Measurements from ENCODE around the gene CDH13. TPM values are rescaled to one million over a fixed set of nuclear protein-coding genes. Genes with fewer than 3 reads are reported as not detected.

Gene CDH13
- total RNA-seq, 1 experiment from 2014 or later = 0.56 TPM

DNA sequence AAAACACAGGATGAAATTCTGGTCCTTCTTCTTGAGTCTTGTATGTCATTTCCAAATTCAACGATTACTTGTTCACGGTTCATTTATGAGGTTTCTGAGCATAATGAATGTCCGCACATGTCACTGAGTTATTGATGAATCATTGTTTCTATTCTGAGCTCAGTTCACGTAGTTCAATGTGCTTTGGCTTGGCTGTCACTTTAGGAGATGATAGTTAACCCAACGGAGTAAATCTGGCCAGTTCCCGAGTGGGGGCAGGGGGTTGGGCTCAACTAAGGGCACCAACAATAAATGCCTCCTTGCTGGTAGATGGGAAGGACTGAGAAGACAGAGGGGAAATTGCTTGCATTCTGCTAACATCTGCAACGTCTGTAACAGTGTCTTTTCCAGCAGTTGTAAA lies 941.6 kb downstream of the CDH13 start:
- Histone ChIP-seq H3K79me2 (ENCODE audit: low read length) (no peaks in the 10 kb centered on the region), H3K4me1 (ENCODE audit: low read length) (no peaks in the 10 kb centered on the region), H4K20me1 (ENCODE audit: insufficient read depth, low read depth, low read length) (no peaks in the 10 kb centered on the region), H3K9me2 (replicated peaks; ENCODE audit: insufficient read depth, low read length) (no peaks in the 10 kb centered on the region), H3K36me3 (ENCODE audit: insufficient read depth, low read length) (no peaks in the 10 kb centered on the region), H2AFZ (ENCODE audit: low read length) (no peak overlapping the region), H3K27me3 (ENCODE audit: low read length) (no peaks in the 10 kb centered on the region), H3K4me3 (ENCODE audit: low read length) (no peak overlapping the region), H3K9ac (ENCODE audit: low read length) (no peak overlapping the region), H3K4me2 (ENCODE audit: low read depth, low read length, poor library complexity, severe bottlenecking) (no peak overlapping the region), H3K9me3 (ENCODE audit: low read length) (no peaks in the 10 kb centered on the region), H3K27ac (ENCODE audit: low read length) (no peak overlapping the region)
- no peak for DNase-seq

DNA sequence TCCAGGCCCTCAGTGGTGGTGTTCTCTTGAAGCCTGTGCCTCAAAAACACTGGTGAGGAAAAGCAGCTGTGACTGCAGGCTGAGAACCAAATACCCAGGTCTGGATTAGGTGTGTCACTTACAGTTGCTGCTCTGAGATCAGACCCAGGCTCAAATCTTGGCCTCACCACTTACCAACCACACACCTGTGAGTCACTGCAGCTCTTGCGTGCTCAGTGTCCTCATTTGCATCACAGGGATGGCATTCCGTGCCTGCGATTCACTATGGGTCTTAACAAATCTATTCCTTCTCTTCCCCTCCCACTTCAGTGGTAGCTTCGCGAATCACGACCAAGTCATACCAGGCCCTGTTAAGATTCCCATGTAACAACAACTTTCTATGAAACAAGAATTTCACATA lies 947.6 kb downstream of the CDH13 start:
- no peaks in the 10 kb centered on the region for H3K79me2 ChIP-seq (ENCODE audit: low read length)
- no peak for DNase-seq
- no peaks in the 10 kb centered on the region for H3K4me1 ChIP-seq (ENCODE audit: low read length)
- H3K9me2 ChIP-seq (replicated peaks; ENCODE audit: insufficient read depth, low read length) = no peaks in the 10 kb centered on the region
- H3K27ac ChIP-seq (ENCODE audit: low read length) = no peak overlapping the region
- no peak overlapping the region for H3K4me3 ChIP-seq (ENCODE audit: low read length)
- no peaks in the 10 kb centered on the region for H3K9me3 ChIP-seq (ENCODE audit: low read length)
- no peaks in the 10 kb centered on the region for H4K20me1 ChIP-seq (ENCODE audit: insufficient read depth, low read depth, low read length)
- H3K9ac ChIP-seq (ENCODE audit: low read length) = no peak overlapping the region
- no peak overlapping the region for H2AFZ ChIP-seq (ENCODE audit: low read length)
- no peaks in the 10 kb centered on the region for H3K27me3 ChIP-seq (ENCODE audit: low read length)
- no peaks in the 10 kb centered on the region for H3K36me3 ChIP-seq (ENCODE audit: insufficient read depth, low read length)
- no peak overlapping the region for H3K4me2 ChIP-seq (ENCODE audit: low read depth, low read length, poor library complexity, severe bottlenecking)

DNA sequence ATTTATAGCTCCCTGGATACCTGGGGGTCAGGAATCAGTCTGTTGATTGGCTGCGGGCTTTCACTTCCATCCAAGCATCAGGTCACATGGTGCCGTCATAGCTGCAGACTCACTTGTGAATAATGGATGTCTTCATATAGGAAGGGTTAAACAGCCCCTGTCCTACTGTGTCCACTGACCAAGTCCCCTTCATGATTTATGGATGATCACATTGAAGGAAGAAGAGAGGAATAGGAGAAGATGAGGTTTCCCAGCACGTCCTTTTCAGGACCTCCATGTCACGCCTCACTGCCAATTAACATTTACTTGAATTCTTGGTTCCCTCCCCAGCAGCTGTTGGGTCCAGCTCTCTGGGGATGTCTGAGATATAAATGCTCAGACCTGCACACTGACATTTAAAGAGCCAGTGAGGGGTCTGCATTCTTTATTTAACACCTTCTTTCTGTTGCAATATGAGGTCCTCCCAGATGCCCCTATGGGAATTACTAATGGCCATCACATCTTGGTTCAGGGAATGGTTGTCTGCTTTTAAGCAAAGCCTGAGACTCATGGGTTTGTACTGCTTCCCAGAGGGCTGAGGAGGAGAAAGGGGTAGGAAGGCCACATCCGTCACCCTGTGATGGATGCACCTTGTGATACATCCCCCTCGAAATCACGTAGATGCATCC lies 950.4 kb downstream of the CDH13 start:
- Histone ChIP-seq H3K4me3 (ENCODE audit: low read length) (no peak overlapping the region), H3K9me3 (ENCODE audit: low read length) (no peaks in the 10 kb centered on the region), H4K20me1 (ENCODE audit: insufficient read depth, low read depth, low read length) (no peaks in the 10 kb centered on the region), H3K79me2 (ENCODE audit: low read length) (no peaks in the 10 kb centered on the region), H3K4me1 (ENCODE audit: low read length) (no peaks in the 10 kb centered on the region), H3K36me3 (ENCODE audit: insufficient read depth, low read length) (no peaks in the 10 kb centered on the region), H3K27ac (ENCODE audit: low read length) (no peak overlapping the region), H3K27me3 (ENCODE audit: low read length) (no peaks in the 10 kb centered on the region), H3K9me2 (replicated peaks; ENCODE audit: insufficient read depth, low read length) (no peaks in the 10 kb centered on the region), H3K4me2 (ENCODE audit: low read depth, low read length, poor library complexity, severe bottlenecking) (no peak overlapping the region), H2AFZ (ENCODE audit: low read length) (no peak overlapping the region), H3K9ac (ENCODE audit: low read length) (no peak overlapping the region)
- no peak for DNase-seq

DNA sequence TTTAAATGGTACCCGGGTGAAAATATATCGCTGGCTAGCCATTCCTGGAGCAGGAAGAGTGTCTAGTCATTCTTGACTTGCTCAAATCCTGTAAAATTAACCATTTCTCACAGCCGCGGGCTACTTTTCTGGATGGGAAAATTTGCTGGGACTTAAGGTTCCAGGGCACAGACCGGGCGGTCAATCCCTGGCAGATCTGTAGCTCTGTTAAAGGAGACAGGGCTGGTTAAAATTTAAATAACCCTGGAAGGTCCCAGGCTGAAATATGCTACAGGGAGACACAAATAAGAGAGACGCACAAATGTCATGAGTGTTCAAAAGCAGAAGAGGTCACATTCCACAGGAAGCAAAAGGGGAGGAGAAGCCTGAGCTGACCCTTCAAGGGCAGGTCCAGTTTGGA lies 951.4 kb downstream of the CDH13 start:
- H3K9me2 ChIP-seq (replicated peaks; ENCODE audit: insufficient read depth, low read length) = no peaks in the 10 kb centered on the region
- no peaks in the 10 kb centered on the region for H3K79me2 ChIP-seq (ENCODE audit: low read length)
- no peaks in the 10 kb centered on the region for H3K36me3 ChIP-seq (ENCODE audit: insufficient read depth, low read length)
- H3K4me2 ChIP-seq (ENCODE audit: low read depth, low read length, poor library complexity, severe bottlenecking) = no peak overlapping the region
- H3K9me3 ChIP-seq (ENCODE audit: low read length) = no peaks in the 10 kb centered on the region
- H3K4me1 ChIP-seq (ENCODE audit: low read length) = no peaks in the 10 kb centered on the region
- no peak overlapping the region for H3K9ac ChIP-seq (ENCODE audit: low read length)
- no peak overlapping the region for H3K4me3 ChIP-seq (ENCODE audit: low read length)
- no peaks in the 10 kb centered on the region for H4K20me1 ChIP-seq (ENCODE audit: insufficient read depth, low read depth, low read length)
- H2AFZ ChIP-seq (ENCODE audit: low read length) = no peak overlapping the region
- no peak for DNase-seq
- no peaks in the 10 kb centered on the region for H3K27me3 ChIP-seq (ENCODE audit: low read length)
- H3K27ac ChIP-seq (ENCODE audit: low read length) = no peak overlapping the region

DNA sequence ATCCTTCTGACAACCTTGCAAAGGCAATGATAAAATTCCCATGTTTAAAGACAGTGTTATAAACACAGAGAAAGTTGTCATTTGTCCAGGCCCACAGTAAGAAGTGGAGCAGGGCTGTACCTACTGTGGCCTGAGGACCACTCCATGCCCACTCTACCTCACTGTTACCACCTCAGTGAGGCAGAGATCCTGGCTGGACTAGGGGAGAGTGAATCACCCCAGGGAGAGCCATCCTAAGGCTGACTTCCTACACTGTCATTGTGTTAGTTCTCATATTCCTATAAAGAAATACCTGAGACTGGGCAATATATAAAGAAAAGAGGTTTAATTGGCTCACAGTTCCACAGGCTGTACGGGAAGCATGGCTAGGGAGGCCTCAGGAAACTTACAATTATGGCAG lies 952.3 kb downstream of the CDH13 start:
- no peak overlapping the region for H3K9ac ChIP-seq (ENCODE audit: low read length)
- no peak overlapping the region for H3K4me2 ChIP-seq (ENCODE audit: low read depth, low read length, poor library complexity, severe bottlenecking)
- H3K27ac ChIP-seq (ENCODE audit: low read length) = no peak overlapping the region
- H3K4me1 ChIP-seq (ENCODE audit: low read length) = no peaks in the 10 kb centered on the region
- H3K9me3 ChIP-seq (ENCODE audit: low read length) = no peaks in the 10 kb centered on the region
- H3K27me3 ChIP-seq (ENCODE audit: low read length) = no peaks in the 10 kb centered on the region
- DNase-seq = no peak
- no peaks in the 10 kb centered on the region for H3K9me2 ChIP-seq (replicated peaks; ENCODE audit: insufficient read depth, low read length)
- H3K4me3 ChIP-seq (ENCODE audit: low read length) = no peak overlapping the region
- no peak overlapping the region for H2AFZ ChIP-seq (ENCODE audit: low read length)
- no peaks in the 10 kb centered on the region for H4K20me1 ChIP-seq (ENCODE audit: insufficient read depth, low read depth, low read length)
- no peaks in the 10 kb centered on the region for H3K79me2 ChIP-seq (ENCODE audit: low read length)
- H3K36me3 ChIP-seq (ENCODE audit: insufficient read depth, low read length) = no peaks in the 10 kb centered on the region

DNA sequence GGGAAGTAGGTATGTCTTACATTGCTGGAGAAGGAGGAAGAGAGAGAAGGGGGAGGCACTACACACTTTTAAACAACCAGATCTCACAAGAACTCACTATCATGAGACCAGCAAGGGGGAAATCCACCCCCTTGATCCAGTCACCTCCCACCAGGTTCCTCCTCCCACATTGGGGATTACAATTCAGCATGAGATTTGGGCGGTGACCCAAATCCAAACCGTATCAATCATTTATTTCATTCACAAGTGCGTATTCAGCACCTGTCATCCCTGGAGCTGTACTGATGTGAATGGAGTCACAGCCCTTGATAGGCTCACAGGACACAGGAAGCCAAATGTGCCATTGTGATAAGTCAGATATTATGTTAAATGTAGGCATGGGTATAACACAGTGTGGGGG lies 952.7 kb downstream of the CDH13 start:
- H2AFZ ChIP-seq (ENCODE audit: low read length) = no peak overlapping the region
- no peak overlapping the region for H3K4me3 ChIP-seq (ENCODE audit: low read length)
- H3K4me1 ChIP-seq (ENCODE audit: low read length) = no peaks in the 10 kb centered on the region
- no peaks in the 10 kb centered on the region for H4K20me1 ChIP-seq (ENCODE audit: insufficient read depth, low read depth, low read length)
- no peaks in the 10 kb centered on the region for H3K9me2 ChIP-seq (replicated peaks; ENCODE audit: insufficient read depth, low read length)
- no peaks in the 10 kb centered on the region for H3K36me3 ChIP-seq (ENCODE audit: insufficient read depth, low read length)
- no peak overlapping the region for H3K27ac ChIP-seq (ENCODE audit: low read length)
- H3K9ac ChIP-seq (ENCODE audit: low read length) = no peak overlapping the region
- H3K9me3 ChIP-seq (ENCODE audit: low read length) = no peaks in the 10 kb centered on the region
- no peaks in the 10 kb centered on the region for H3K27me3 ChIP-seq (ENCODE audit: low read length)
- no peaks in the 10 kb centered on the region for H3K79me2 ChIP-seq (ENCODE audit: low read length)
- no peak for DNase-seq
- no peak overlapping the region for H3K4me2 ChIP-seq (ENCODE audit: low read depth, low read length, poor library complexity, severe bottlenecking)

DNA sequence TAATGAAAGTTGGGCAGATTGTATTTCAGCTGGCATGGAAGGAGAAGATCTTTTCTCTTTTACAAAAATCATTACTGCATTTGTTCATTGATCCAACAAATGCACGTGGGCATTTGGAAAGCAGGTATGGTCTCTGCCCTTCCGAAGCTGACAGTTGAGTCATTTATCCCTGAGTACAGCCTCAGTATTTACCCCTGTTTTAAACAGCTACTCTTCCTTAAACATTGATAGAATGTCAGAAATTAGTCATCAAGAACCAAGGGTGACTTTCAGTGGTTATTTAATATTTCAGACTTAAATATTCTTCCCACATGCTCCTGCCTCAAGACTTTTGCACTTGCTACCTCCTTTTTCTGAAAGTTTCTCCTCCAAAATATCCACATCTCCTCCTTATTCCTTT lies 954.3 kb downstream of the CDH13 start:
- H3K4me1 ChIP-seq (ENCODE audit: low read length) = no peaks in the 10 kb centered on the region
- H2AFZ ChIP-seq (ENCODE audit: low read length) = no peak overlapping the region
- H3K27me3 ChIP-seq (ENCODE audit: low read length) = no peaks in the 10 kb centered on the region
- DNase-seq = no peak
- no peak overlapping the region for H3K4me2 ChIP-seq (ENCODE audit: low read depth, low read length, poor library complexity, severe bottlenecking)
- H4K20me1 ChIP-seq (ENCODE audit: insufficient read depth, low read depth, low read length) = no peaks in the 10 kb centered on the region
- H3K9me2 ChIP-seq (replicated peaks; ENCODE audit: insufficient read depth, low read length) = no peaks in the 10 kb centered on the region
- H3K79me2 ChIP-seq (ENCODE audit: low read length) = no peaks in the 10 kb centered on the region
- no peaks in the 10 kb centered on the region for H3K9me3 ChIP-seq (ENCODE audit: low read length)
- H3K27ac ChIP-seq (ENCODE audit: low read length) = no peak overlapping the region
- no peak overlapping the region for H3K4me3 ChIP-seq (ENCODE audit: low read length)
- H3K36me3 ChIP-seq (ENCODE audit: insufficient read depth, low read length) = no peaks in the 10 kb centered on the region
- no peak overlapping the region for H3K9ac ChIP-seq (ENCODE audit: low read length)

DNA sequence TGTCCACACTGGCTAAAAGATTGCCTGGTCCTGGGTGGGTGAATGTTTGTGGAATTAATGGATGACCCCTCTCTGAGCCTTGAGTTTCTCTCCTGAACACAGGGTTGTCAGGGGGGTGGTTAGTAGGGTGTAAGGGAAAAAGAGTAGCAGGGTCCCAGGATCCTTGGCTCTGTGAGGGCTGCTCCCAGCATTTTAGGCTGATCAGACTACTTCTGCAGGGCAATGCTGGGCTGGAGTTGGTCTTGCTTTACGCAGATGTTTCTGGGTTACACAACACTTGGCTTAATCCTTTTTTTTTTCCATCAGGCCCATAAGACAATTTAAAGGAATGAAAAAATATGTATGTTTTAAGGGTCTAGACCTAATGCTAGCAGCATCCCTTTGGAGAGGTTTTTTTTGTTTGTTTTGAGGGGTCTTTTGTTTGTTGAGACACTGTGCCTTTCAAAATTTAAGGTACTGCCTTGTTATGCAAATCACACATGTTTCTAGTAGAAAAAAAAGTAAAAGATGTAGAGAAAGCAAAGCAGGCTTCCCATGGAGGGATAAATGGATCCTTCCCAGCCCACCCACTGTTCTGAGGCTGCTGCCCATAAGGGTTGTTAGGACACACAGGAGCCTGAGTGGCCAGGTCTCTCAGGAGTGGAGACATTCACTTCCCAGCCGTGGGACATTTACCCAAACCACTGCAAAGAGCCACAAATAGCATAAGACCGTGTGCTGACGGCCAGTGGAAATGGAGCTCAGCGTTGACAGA lies 955.4 kb downstream of the CDH13 start:
- H3K27ac ChIP-seq (ENCODE audit: low read length) = no peak overlapping the region
- H3K9me2 ChIP-seq (replicated peaks; ENCODE audit: insufficient read depth, low read length) = no peaks in the 10 kb centered on the region
- H4K20me1 ChIP-seq (ENCODE audit: insufficient read depth, low read depth, low read length) = no peaks in the 10 kb centered on the region
- H3K27me3 ChIP-seq (ENCODE audit: low read length) = no peaks in the 10 kb centered on the region
- H3K4me3 ChIP-seq (ENCODE audit: low read length) = no peak overlapping the region
- H3K9ac ChIP-seq (ENCODE audit: low read length) = no peak overlapping the region
- no peak for DNase-seq
- no peaks in the 10 kb centered on the region for H3K36me3 ChIP-seq (ENCODE audit: insufficient read depth, low read length)
- no peak overlapping the region for H2AFZ ChIP-seq (ENCODE audit: low read length)
- no peaks in the 10 kb centered on the region for H3K9me3 ChIP-seq (ENCODE audit: low read length)
- H3K4me1 ChIP-seq (ENCODE audit: low read length) = no peaks in the 10 kb centered on the region
- no peak overlapping the region for H3K4me2 ChIP-seq (ENCODE audit: low read depth, low read length, poor library complexity, severe bottlenecking)
- no peaks in the 10 kb centered on the region for H3K79me2 ChIP-seq (ENCODE audit: low read length)
